Stimulated activated CD8-positive, alpha-beta memory T cell treated with anti-CD3 and anti-CD28 coated beads, Interleukin-15, amount 100 ng/mL, for 48 hours (primary cell): ENCODE data around the gene CEP63.

Experiments used
- DNase-seq, 2 donors: peaks; one replicate each; pipeline ENCODE4 v3.0.0-alpha.2; 2020; ENCODE audit warnings: low read depth in 2 of 2

CEP63 gene

GRCh38 chr3:134485718-134486576, at the start of gene CEP63, which contains the start of gene ANAPC13:
TSS of gene CEP63 (plus strand) at chr3:134486057. CDS start at chr3:134495321, 9,264 bp downstream.
TSS of gene ANAPC13 (minus strand) at chr3:134485985. CDS start at chr3:134482904, 3,081 bp downstream.
- peak; percentile 87 to 89 for DNase-seq

- DNase-seq = no peak
Measured at GRCh38 chr3:134437211-134437752, 48.6 kb upstream of the CEP63 start.

GRCh38 chr3:134441321-134441720, 44.5 kb upstream of the CEP63 start:
- DNase-seq = no peak

GRCh38 chr3:134441821-134442220, 44.0 kb upstream of the CEP63 start:
- no peak for DNase-seq

- no peak for DNase-seq
Measured at GRCh38 chr3:134445095-134445494, 40.8 kb upstream of the CEP63 start.

- DNase-seq = no peak
Measured at GRCh38 chr3:134445636-134446035, 40.2 kb upstream of the CEP63 start.

GRCh38 chr3:134446800-134447199, 39.1 kb upstream of the CEP63 start:
- DNase-seq = no peak

GRCh38 chr3:134447351-134447750, 38.5 kb upstream of the CEP63 start:
- DNase-seq = no peak

GRCh38 chr3:134448664-134449063, 37.2 kb upstream of the CEP63 start:
- no peak for DNase-seq

GRCh38 chr3:134449277-134449676, 36.6 kb upstream of the CEP63 start:
- no peak for DNase-seq

- DNase-seq = no peak
Measured at GRCh38 chr3:134449951-134450350, 35.9 kb upstream of the CEP63 start.

- DNase-seq = no peak
Measured at GRCh38 chr3:134453631-134454030, 32.2 kb upstream of the CEP63 start.

GRCh38 chr3:134457376-134458074, 28.3 kb upstream of the CEP63 start:
- DNase-seq = no peak

GRCh38 chr3:134458406-134458945, 27.4 kb upstream of the CEP63 start:
- no peak for DNase-seq

- DNase-seq = no peak
Measured at GRCh38 chr3:134459562-134459961, 26.3 kb upstream of the CEP63 start.

- no peak for DNase-seq
Measured at GRCh38 chr3:134460965-134461364, 24.9 kb upstream of the CEP63 start.

GRCh38 chr3:134462331-134462941, 23.4 kb upstream of the CEP63 start:
- no peak for DNase-seq

GRCh38 chr3:134463676-134464063, 22.2 kb upstream of the CEP63 start:
- no peak for DNase-seq

- DNase-seq = no peak
Measured at GRCh38 chr3:134464064-134464688, 21.7 kb upstream of the CEP63 start.

GRCh38 chr3:134464689-134465365, 21.0 kb upstream of the CEP63 start:
- DNase-seq = no peak

- DNase-seq = no peak
Measured at GRCh38 chr3:134466331-134466730, 19.5 kb upstream of the CEP63 start.
